ENCODE data around the gene PLAC9.

Gene PLAC9

GRCh38 chr10:80139265-80139664, 6.7 kb downstream of the PLAC9 start:
- TF ChIP-seq FOXM1 (IDR thresholded peaks at IDR 0.05; ENCODE audit: borderline replicate concordance, low read depth) (no peak), USF1 (IDR thresholded peaks at IDR 0.05) (no peak), TEAD4 (IDR thresholded peaks at IDR 0.05) (no peak), EGR1 (IDR thresholded peaks at IDR 0.05) (no peak), TCF12 (IDR thresholded peaks at IDR 0.05; ENCODE audit: low read depth) (no peak), ZBTB7A (IDR thresholded peaks at IDR 0.05; ENCODE audit: low read depth) (no peak), TAF1 (IDR thresholded peaks at IDR 0.05; ENCODE audit: low read depth) (no peak), REST (IDR thresholded peaks at IDR 0.05; ENCODE audit: low read depth) (no peak), CEBPB (IDR thresholded peaks at IDR 0.05) (no peak), MAX (IDR thresholded peaks at IDR 0.05) (no peak), YY1 (IDR thresholded peaks at IDR 0.05; ENCODE audit: low read depth) (no peak), EP300 (IDR thresholded peaks at IDR 0.05; ENCODE audit: borderline replicate concordance) (no peak), CREB1 (IDR thresholded peaks at IDR 0.05; ENCODE audit: low read depth) (no peak)

- TF ChIP-seq CEBPB (IDR thresholded peaks at IDR 0.05) (no peak), NFIC (IDR thresholded peaks at IDR 0.05) (no peak), ZBTB7A (IDR thresholded peaks at IDR 0.05; ENCODE audit: low read depth) (no peak), RAD21 (IDR thresholded peaks at IDR 0.05; ENCODE audit: low read depth) (no peak), TEAD4 (IDR thresholded peaks at IDR 0.05) (no peak), EGR1 (IDR thresholded peaks at IDR 0.05) (no peak), CREB1 (IDR thresholded peaks at IDR 0.05; ENCODE audit: low read depth) (no peak), TAF1 (IDR thresholded peaks at IDR 0.05; ENCODE audit: low read depth) (no peak), REST (IDR thresholded peaks at IDR 0.05; ENCODE audit: low read depth) (no peak), TCF12 (IDR thresholded peaks at IDR 0.05; ENCODE audit: low read depth) (no peak), USF1 (IDR thresholded peaks at IDR 0.05) (no peak), YY1 (IDR thresholded peaks at IDR 0.05; ENCODE audit: low read depth) (no peak), FOXM1 (IDR thresholded peaks at IDR 0.05; ENCODE audit: borderline replicate concordance, low read depth) (no peak)
Measured at GRCh38 chr10:80140251-80140650, 7.7 kb downstream of the PLAC9 start.

- TF ChIP-seq CEBPB (IDR thresholded peaks at IDR 0.05) = no peak
- no peak for TF ChIP-seq REST (IDR thresholded peaks at IDR 0.05; ENCODE audit: low read depth)
- TF ChIP-seq CREB1 (IDR thresholded peaks at IDR 0.05; ENCODE audit: low read depth) = no peak
- TF ChIP-seq MAX (IDR thresholded peaks at IDR 0.05) = no peak
- no peak for TF ChIP-seq NFIC (IDR thresholded peaks at IDR 0.05)
- no peak for TF ChIP-seq YY1 (IDR thresholded peaks at IDR 0.05; ENCODE audit: low read depth)
- no peak for TF ChIP-seq EP300 (IDR thresholded peaks at IDR 0.05; ENCODE audit: borderline replicate concordance)
- TF ChIP-seq FOXM1 (IDR thresholded peaks at IDR 0.05; ENCODE audit: borderline replicate concordance, low read depth) = no peak
- no peak for TF ChIP-seq TEAD4 (IDR thresholded peaks at IDR 0.05)
- no peak for TF ChIP-seq TCF12 (IDR thresholded peaks at IDR 0.05; ENCODE audit: low read depth)
Measured at GRCh38 chr10:80141696-80142460, 9.3 kb downstream of the PLAC9 start.

- no peak for TF ChIP-seq ZBTB7A (IDR thresholded peaks at IDR 0.05; ENCODE audit: low read depth)
- no peak for TF ChIP-seq EP300 (IDR thresholded peaks at IDR 0.05; ENCODE audit: borderline replicate concordance)
- no peak for TF ChIP-seq NFIC (IDR thresholded peaks at IDR 0.05)
- no peak for TF ChIP-seq YY1 (IDR thresholded peaks at IDR 0.05; ENCODE audit: low read depth)
- no peak for TF ChIP-seq TEAD4 (IDR thresholded peaks at IDR 0.05)
Measured at GRCh38 chr10:80144067-80144695, 11.7 kb downstream of the PLAC9 start.
